Panc1 (cell line): Measurements from ENCODE around the gene TRPM4.

Source experiments
- POLR2AphosphoS5 ChIP-seq: IDR thresholded peaks from 2 replicates; pipeline ENCODE4 v1.6.1; 2012; ENCODE audit warnings: mild to moderate bottlenecking, low read depth, low read length, moderate library complexity
- SIN3A ChIP-seq: IDR thresholded peaks from 2 replicates; pipeline ENCODE4 v1.6.1; 2012; ENCODE audit warnings: low read depth, mild to moderate bottlenecking, low read length, moderate library complexity, borderline replicate concordance; ENCODE audit not compliant: insufficient read depth
- TF ChIP-seq, protein P1 (sequence below): fragments of 450-650 bp; IDR thresholded peaks from 2 replicates; pipeline ENCODE4 v1.5.1; 2017; ENCODE audit warnings: mild to moderate bottlenecking
- TF ChIP-seq, protein P2 (sequence below), 2 experiments: IDR thresholded peaks; 2 replicates each; pipeline ENCODE4 v1.6.1; 2011 to 2012; ENCODE audit warnings: low read depth in 2 of 2, control low read depth in 1 of 2, low read length in 1 of 2, mild to moderate bottlenecking in 1 of 2, moderate library complexity in 1 of 2; ENCODE audit not compliant: insufficient read depth in 1 of 2

DNA sequence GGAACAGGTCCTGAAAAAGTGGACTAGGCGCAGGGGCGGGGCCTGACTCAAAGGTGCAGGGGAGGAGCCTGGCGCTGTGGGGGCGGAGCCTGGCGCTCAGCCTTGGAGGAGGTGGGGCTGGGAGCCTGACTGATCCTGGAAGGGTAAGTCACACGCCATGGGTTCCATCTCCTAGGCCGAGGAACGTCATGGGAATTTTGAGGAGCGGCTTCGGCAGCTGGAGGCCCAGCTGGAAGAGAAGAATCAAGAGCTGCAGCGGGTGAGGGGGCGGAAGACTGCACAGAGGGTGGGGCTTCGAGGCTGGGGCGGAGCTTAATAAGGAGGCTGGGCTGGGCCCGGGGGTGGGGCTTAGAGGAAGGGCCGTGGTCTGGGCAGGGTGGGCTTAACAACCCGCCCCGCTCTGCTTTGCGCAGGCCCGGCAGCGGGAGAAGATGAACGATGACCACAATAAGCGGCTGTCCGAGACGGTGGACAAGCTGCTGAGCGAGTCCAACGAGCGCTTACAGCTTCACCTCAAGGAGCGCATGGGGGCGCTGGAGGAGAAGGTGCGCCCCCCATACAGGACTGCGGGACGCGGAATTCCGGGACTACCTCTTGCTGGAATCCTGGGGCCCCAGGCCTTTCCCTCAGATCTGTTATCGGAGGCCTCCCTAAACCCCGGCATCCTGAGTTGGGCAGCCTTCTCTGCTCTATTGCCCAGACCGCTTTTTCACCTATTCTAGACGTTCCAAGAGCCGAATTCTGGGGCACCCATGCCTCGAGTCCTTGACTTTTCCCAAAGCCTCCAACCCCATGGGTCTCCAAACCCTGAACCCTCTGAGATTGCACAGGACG, 23.8 kb upstream of the TRPM4 start:
- TF ChIP-seq POLR2AphosphoS5: no peak
- TF ChIP-seq, protein P1, sequence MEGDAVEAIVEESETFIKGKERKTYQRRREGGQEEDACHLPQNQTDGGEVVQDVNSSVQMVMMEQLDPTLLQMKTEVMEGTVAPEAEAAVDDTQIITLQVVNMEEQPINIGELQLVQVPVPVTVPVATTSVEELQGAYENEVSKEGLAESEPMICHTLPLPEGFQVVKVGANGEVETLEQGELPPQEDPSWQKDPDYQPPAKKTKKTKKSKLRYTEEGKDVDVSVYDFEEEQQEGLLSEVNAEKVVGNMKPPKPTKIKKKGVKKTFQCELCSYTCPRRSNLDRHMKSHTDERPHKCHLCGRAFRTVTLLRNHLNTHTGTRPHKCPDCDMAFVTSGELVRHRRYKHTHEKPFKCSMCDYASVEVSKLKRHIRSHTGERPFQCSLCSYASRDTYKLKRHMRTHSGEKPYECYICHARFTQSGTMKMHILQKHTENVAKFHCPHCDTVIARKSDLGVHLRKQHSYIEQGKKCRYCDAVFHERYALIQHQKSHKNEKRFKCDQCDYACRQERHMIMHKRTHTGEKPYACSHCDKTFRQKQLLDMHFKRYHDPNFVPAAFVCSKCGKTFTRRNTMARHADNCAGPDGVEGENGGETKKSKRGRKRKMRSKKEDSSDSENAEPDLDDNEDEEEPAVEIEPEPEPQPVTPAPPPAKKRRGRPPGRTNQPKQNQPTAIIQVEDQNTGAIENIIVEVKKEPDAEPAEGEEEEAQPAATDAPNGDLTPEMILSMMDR: no peak
- TF ChIP-seq, protein P2, sequence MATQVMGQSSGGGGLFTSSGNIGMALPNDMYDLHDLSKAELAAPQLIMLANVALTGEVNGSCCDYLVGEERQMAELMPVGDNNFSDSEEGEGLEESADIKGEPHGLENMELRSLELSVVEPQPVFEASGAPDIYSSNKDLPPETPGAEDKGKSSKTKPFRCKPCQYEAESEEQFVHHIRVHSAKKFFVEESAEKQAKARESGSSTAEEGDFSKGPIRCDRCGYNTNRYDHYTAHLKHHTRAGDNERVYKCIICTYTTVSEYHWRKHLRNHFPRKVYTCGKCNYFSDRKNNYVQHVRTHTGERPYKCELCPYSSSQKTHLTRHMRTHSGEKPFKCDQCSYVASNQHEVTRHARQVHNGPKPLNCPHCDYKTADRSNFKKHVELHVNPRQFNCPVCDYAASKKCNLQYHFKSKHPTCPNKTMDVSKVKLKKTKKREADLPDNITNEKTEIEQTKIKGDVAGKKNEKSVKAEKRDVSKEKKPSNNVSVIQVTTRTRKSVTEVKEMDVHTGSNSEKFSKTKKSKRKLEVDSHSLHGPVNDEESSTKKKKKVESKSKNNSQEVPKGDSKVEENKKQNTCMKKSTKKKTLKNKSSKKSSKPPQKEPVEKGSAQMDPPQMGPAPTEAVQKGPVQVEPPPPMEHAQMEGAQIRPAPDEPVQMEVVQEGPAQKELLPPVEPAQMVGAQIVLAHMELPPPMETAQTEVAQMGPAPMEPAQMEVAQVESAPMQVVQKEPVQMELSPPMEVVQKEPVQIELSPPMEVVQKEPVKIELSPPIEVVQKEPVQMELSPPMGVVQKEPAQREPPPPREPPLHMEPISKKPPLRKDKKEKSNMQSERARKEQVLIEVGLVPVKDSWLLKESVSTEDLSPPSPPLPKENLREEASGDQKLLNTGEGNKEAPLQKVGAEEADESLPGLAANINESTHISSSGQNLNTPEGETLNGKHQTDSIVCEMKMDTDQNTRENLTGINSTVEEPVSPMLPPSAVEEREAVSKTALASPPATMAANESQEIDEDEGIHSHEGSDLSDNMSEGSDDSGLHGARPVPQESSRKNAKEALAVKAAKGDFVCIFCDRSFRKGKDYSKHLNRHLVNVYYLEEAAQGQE (IDR thresholded peaks at IDR 0.05; ENCODE audit: insufficient read depth in 1 of 2, low read depth in 2 of 2, low read length in 1 of 2): no peak
- TF ChIP-seq SIN3A: no peak
